Parathyroid adenoma (tissue), 2 donors: Measurements from ENCODE around the gene GPR158.

ENCODE experiments used
- H2AFZ ChIP-seq: fragments of 300-600 bp; sonication (generic); one replicate; pipeline ENCODE4 v1.7.0; 2017; ENCODE audit warnings: antibody characterized with exemption, mild to moderate bottlenecking
- H3K27ac ChIP-seq: fragments of 300-600 bp; sonication (generic); one replicate; pipeline ENCODE4 v1.7.0; 2017
- H3K27me3 ChIP-seq: fragments of 300-600 bp; sonication (generic); one replicate; pipeline ENCODE4 v1.7.0; 2017; ENCODE audit warnings: low read length; ENCODE audit not compliant: control insufficient read depth, insufficient read depth
- H3K36me3 ChIP-seq: fragments of 300-600 bp; sonication (generic); one replicate; pipeline ENCODE4 v1.7.0; 2017; ENCODE audit warnings: low read length; ENCODE audit not compliant: control insufficient read depth, insufficient read depth
- H3K4me1 ChIP-seq: fragments of 300-600 bp; sonication (generic); one replicate; pipeline ENCODE4 v1.7.0; 2017; ENCODE audit warnings: control low read depth
- H3K4me2 ChIP-seq: fragments of 300-600 bp; sonication (generic); one replicate; pipeline ENCODE4 v1.7.0; 2017; ENCODE audit warnings: low read length
- H3K4me3 ChIP-seq: fragments of 300-600 bp; sonication (generic); one replicate; pipeline ENCODE4 v1.7.0; 2017; ENCODE audit warnings: low read depth, low read length
- H3K79me2 ChIP-seq: fragments of 300-600 bp; sonication (generic); one replicate; pipeline ENCODE4 v1.7.0; 2017; ENCODE audit warnings: control low read depth
- H3K9ac ChIP-seq: fragments of 300-600 bp; sonication (generic); one replicate; pipeline ENCODE4 v1.7.0; 2017; ENCODE audit warnings: mild to moderate bottlenecking
- H3K9me3 ChIP-seq: fragments of 300-600 bp; sonication (generic); one replicate; pipeline ENCODE4 v1.7.0; 2017; ENCODE audit warnings: low read length; ENCODE audit not compliant: control insufficient read depth
- CTCF ChIP-seq: fragments of 300-600 bp; sonication (generic); IDR thresholded peaks from one replicate; pipeline ENCODE4 v1.7.0; 2017; ENCODE audit warnings: antibody characterized with exemption, mild to moderate bottlenecking
- donor health status: primary hyperparathyroidism.

The GPR158 gene

DNA sequence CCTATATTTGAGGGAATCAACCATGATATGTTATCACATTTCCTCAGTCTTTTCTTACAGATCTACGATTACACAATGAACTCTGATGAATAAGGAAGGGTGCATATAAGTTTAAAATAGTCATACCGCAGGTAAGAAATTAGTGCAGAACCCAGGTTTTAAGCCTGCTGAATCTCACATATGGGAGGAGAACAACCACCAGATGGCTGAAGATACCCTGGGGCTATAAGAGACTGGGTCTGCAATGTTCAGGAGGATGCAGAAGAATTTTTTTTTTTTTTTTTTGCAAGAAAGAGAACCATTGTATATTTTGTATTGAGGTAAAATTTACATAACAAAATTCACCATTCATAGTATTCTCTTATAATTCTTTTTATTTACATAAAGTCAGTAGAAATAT lies 387.0 kb downstream of the GPR158 start:
- no peaks in the 10 kb centered on the region for H3K27me3 ChIP-seq
- no peak overlapping the region for H3K27ac ChIP-seq
- H3K4me2 ChIP-seq = no peak overlapping the region
- H3K9me3 ChIP-seq = no peaks in the 10 kb centered on the region
- H3K9ac ChIP-seq = no peak overlapping the region
- H2AFZ ChIP-seq = no peak overlapping the region
- no peaks in the 10 kb centered on the region for H3K36me3 ChIP-seq
- no peak for TF ChIP-seq CTCF
- H3K4me3 ChIP-seq = no peak overlapping the region
- H3K79me2 ChIP-seq = no peaks in the 10 kb centered on the region
- H3K4me1 ChIP-seq = no peaks in the 10 kb centered on the region

DNA sequence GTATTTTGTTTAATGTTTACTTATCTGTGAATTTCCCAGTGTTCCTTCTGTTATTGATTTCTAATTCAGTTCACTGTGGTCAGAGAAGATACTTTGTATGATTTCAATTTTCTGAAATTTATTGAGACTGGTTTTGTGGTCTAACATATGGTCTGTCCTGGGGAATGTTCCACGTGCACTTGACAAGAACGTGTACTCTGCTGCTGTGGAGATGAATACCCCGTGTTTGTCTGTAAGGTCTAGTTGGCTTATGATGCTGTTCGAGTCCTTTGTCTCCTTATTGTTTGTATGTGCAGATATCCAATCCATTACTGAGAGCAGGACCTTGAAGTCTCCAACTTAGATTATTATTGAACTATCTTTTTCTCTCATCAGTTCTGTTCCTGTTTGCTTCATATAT lies 387.7 kb downstream of the GPR158 start:
- H3K79me2 ChIP-seq = no peaks in the 10 kb centered on the region

GRCh38 chr10:25564351-25564750 lies 389.6 kb downstream of the GPR158 start:
- Histone ChIP-seq H3K9ac (no peak overlapping the region), H3K27ac (no peak overlapping the region), H3K36me3 (no peaks in the 10 kb centered on the region), H3K4me2 (no peak overlapping the region), H3K9me3 (no peaks in the 10 kb centered on the region), H2AFZ (no peak overlapping the region), H3K4me3 (no peak overlapping the region), H3K27me3 (no peaks in the 10 kb centered on the region), H3K4me1 (no peaks in the 10 kb centered on the region), H3K79me2 (no peaks in the 10 kb centered on the region)
- no peak for TF ChIP-seq CTCF

More for the DNA sequence above, 387.7 kb downstream of the GPR158 start:
- H3K9ac ChIP-seq = no peak overlapping the region
- H3K36me3 ChIP-seq = no peaks in the 10 kb centered on the region
- H3K27me3 ChIP-seq = no peaks in the 10 kb centered on the region
- H3K9me3 ChIP-seq = no peaks in the 10 kb centered on the region
- no peaks in the 10 kb centered on the region for H3K4me1 ChIP-seq
- no peak overlapping the region for H3K27ac ChIP-seq
- H3K4me2 ChIP-seq = no peak overlapping the region
- TF ChIP-seq CTCF = no peak
- H3K4me3 ChIP-seq = no peak overlapping the region
- H2AFZ ChIP-seq = no peak overlapping the region

GRCh38 chr10:25565570-25565969 lies 390.8 kb downstream of the GPR158 start:
- no peak overlapping the region for H3K27ac ChIP-seq
- no peak for TF ChIP-seq CTCF
- H3K36me3 ChIP-seq = no peaks in the 10 kb centered on the region

GRCh38 chr10:25573316-25573715 lies 398.5 kb downstream of the GPR158 start:
- H3K79me2 ChIP-seq = no peaks in the 10 kb centered on the region
- peaks cover 6% of the 10 kb centered on the region for H3K4me1 ChIP-seq
- no peak overlapping the region for H2AFZ ChIP-seq
- H3K4me3 ChIP-seq = no peak overlapping the region
- no peak overlapping the region for H3K9ac ChIP-seq
- H3K36me3 ChIP-seq = no peaks in the 10 kb centered on the region
- TF ChIP-seq CTCF = no peak
- H3K27me3 ChIP-seq = no peaks in the 10 kb centered on the region
- no peaks in the 10 kb centered on the region for H3K9me3 ChIP-seq
- H3K4me2 ChIP-seq = no peak overlapping the region
- no peak overlapping the region for H3K27ac ChIP-seq

More at GRCh38 chr10:25565570-25565969, 390.8 kb downstream of the GPR158 start:
- Histone ChIP-seq H3K27me3 (no peaks in the 10 kb centered on the region), H2AFZ (no peak overlapping the region), H3K4me3 (no peak overlapping the region), H3K4me1 (no peaks in the 10 kb centered on the region), H3K9ac (no peak overlapping the region), H3K9me3 (no peaks in the 10 kb centered on the region), H3K4me2 (no peak overlapping the region), H3K79me2 (no peaks in the 10 kb centered on the region)
